GM12878 (cell line): Measurements from ENCODE around the gene ACSF3. TPM values are rescaled to one million over a fixed set of nuclear protein-coding genes. Genes with fewer than 3 reads are reported as not detected.

Experiments used
- ATAC-seq: fragments of 200-7000 bp; cut with Tn5 transposase; 3 replicates; pipeline ENCODE4 v1.9.1; 2020; ENCODE audit warnings: mild to moderate bottlenecking, moderate library complexity
- BruUV-seq: library from RNA; stranded (reverse); fragments of 400-500 nt; replicated peaks from 2 replicates; lab custom pipeline; 2021; lab: Mats Ljungman, UMichigan
- CTCF ChIA-PET: fragments of 300-600 bp; sonication (Branson Sonifier 250); formaldehyde crosslinking; extraction: SDS; loops from one replicate; lab custom pipeline; 2021; ENCODE audit warnings: inconsistent platforms; lab: Yijun Ruan, JAX
- POLR2A ChIA-PET: fragments of 350-600 bp; formaldehyde crosslinking; extraction: SDS; loops from one replicate; lab custom pipeline; 2021; ENCODE audit warnings: inconsistent platforms; lab: Charles Lee
- RAD21 ChIA-PET: fragments of 300-600 bp; sonication (Branson Sonifier 250); formaldehyde crosslinking; loops from one replicate; lab custom pipeline; 2023; ENCODE audit warnings: antibody characterized with exemption; ENCODE audit not compliant: unreplicated experiment; lab: Charles Lee
- SMC1A ChIA-PET: fragments of 300-600 bp; sonication (Branson Sonifier 250); formaldehyde crosslinking; loops from one replicate; lab custom pipeline; 2023; ENCODE audit not compliant: unreplicated experiment, uncharacterized antibody; lab: Charles Lee
- DNase-seq: peaks from one replicate; pipeline ENCODE4 v3.0.0-alpha.2; 2011; ENCODE audit warnings: low read depth, low spot score
- FAIRE-seq: peaks from 3 replicates; lab custom pipeline; 2011; peaks lifted over from hg19 to GRCh38; lab: Jason Lieb, UNC
- H2AFZ ChIP-seq: 2 replicates; pipeline ENCODE4 v1.6.0; 2011; ENCODE audit warnings: low read depth, low read length, control low read depth; ENCODE audit not compliant: control insufficient read depth
- H3K27ac ChIP-seq: 2 replicates; pipeline ENCODE4 v1.5.1; 2011; ENCODE audit warnings: control low read depth; ENCODE audit not compliant: control insufficient read depth, insufficient read depth
- H3K27me3 ChIP-seq, 2 experiments: replicated peaks in 1 of 2; 2 replicates each; pipeline versions ENCODE4 v1.6.0 to v1.6.1; 2011; ENCODE audit warnings: low read length in 1 of 2; ENCODE audit not compliant: control insufficient read depth in 2 of 2, insufficient read depth in 2 of 2
- H3K36me3 ChIP-seq, 2 experiments: 2 replicates each; pipeline ENCODE4 v1.5.1; 2011; ENCODE audit warnings: low read length in 1 of 2; ENCODE audit not compliant: control insufficient read depth in 2 of 2, insufficient read depth in 2 of 2
- H3K4me1 ChIP-seq: 2 replicates; pipeline ENCODE4 v1.6.1; 2011; ENCODE audit warnings: mild to moderate bottlenecking, low read length, moderate library complexity, mixed read lengths; ENCODE audit not compliant: control insufficient read depth, insufficient read depth
- H3K4me2 ChIP-seq: 2 replicates; pipeline ENCODE4 v1.6.0; 2011; ENCODE audit warnings: control low read depth; ENCODE audit not compliant: control insufficient read depth, insufficient read depth
- H3K4me3 ChIP-seq: fragments of 200-600 bp; sonication (generic); 2 replicates; pipeline ENCODE4 v1.5.1; 2016
- H3K79me2 ChIP-seq: 2 replicates; pipeline ENCODE4 v1.6.0; 2011; ENCODE audit warnings: low read length; ENCODE audit not compliant: control insufficient read depth, insufficient read depth
- H3K9ac ChIP-seq: 2 replicates; pipeline ENCODE4 v1.8.0; 2011; ENCODE audit warnings: low read length, control low read depth, mixed read lengths; ENCODE audit not compliant: control insufficient read depth, insufficient read depth
- H3K9me3 ChIP-seq: replicated peaks from 3 replicates; pipeline ENCODE4 v1.5.1; 2011; ENCODE audit warnings: mild to moderate bottlenecking, low read length; ENCODE audit not compliant: control insufficient read depth, insufficient read depth
- H4K20me1 ChIP-seq: 2 replicates; pipeline ENCODE4 v1.6.0; 2011; ENCODE audit not compliant: control insufficient read depth, insufficient read depth
- GATAD2B ChIP-seq: fragments of 450-650 bp; conservative IDR thresholded peaks from 2 replicates; pipeline ENCODE4 v1.6.1; 2017; ENCODE audit warnings: low read depth, mild to moderate bottlenecking, moderate library complexity
- IRF3 ChIP-seq: fragments of 450-650 bp; IDR thresholded peaks from 2 replicates; pipeline ENCODE4 v1.6.1; 2014; ENCODE audit warnings: mild to moderate bottlenecking
- MLLT1 ChIP-seq: fragments of 450-650 bp; IDR thresholded peaks from 2 replicates; pipeline ENCODE4 v1.6.1; 2016; ENCODE audit warnings: mild to moderate bottlenecking
- MYC ChIP-seq: IDR thresholded peaks from 2 replicates; pipeline ENCODE4 v1.6.1; 2011; ENCODE audit warnings: mild to moderate bottlenecking, low read length, moderate library complexity, inconsistent platforms; ENCODE audit not compliant: insufficient read depth, insufficient replicate concordance, insufficient read length, severe bottlenecking
- PRDM15 ChIP-seq: fragments of 450-650 bp; formaldehyde crosslinking; IDR thresholded peaks from 2 replicates; pipeline ENCODE4 v1.4.0; 2020; ENCODE audit warnings: mild to moderate bottlenecking, moderate library complexity
- ZBTB33 ChIP-seq: fragments of 450-650 bp; IDR thresholded peaks from 2 replicates; pipeline ENCODE4 v1.6.1; 2017; ENCODE audit warnings: mild to moderate bottlenecking
- ZNF207 ChIP-seq: fragments of 450-650 bp; IDR thresholded peaks from 2 replicates; pipeline ENCODE4 v1.6.1; 2014; ENCODE audit warnings: antibody characterized with exemption, mild to moderate bottlenecking, borderline replicate concordance
- ZZZ3 ChIP-seq: IDR thresholded peaks from 2 replicates; pipeline ENCODE4 v1.6.1; 2011; ENCODE audit warnings: low read depth; ENCODE audit not compliant: control insufficient read depth, insufficient read length
- WGBS: methylation state at CpG from one replicate; pipeline ENCODE4 v1.1.6; 2016; ENCODE audit warnings: low lambda C conversion rate; ENCODE audit not compliant: insufficient replicate concordance, insufficient coverage; ENCODE audit errors: missing lambda C conversion rate; 5-methylcytosine and 5-hydroxymethylcytosine counted together
- in situ Hi-C: fragments of 300-500 bp; cut with MboI; formaldehyde crosslinking; loops from 9 replicates; pipeline ENCODE4 v1.14.3; 2018; ENCODE audit warnings: mixed read lengths
- intact Hi-C: fragments of 100-400 bp; cut with micrococcal nuclease; formaldehyde crosslinking; loops from one replicate; pipeline ENCODE4 v1.14.2; 2022; ENCODE audit not compliant: unreplicated experiment
- polyA plus RNA-seq, 11 experiments: library from polyadenylated mRNA; depleted of rRNA in 4 of 11; unstranded in 6 of 11; stranded (reverse) in 5 of 11; fragments of >200 nt; fragmentation: Nextera tagmentation in 4 of 11; fragmentation: Illumina TruSeq in 1 of 11; extraction: Ambion mirVana in 4 of 11; extraction: Trizol in 1 of 11; gene quantifications; 1 replicate in 1 of 11; 2 replicates in 10 of 11; pipeline versions ENCODE4 v1.2.1 to v1.2.3, GENCODE V29; 2011 to 2016; ENCODE audit warnings: inconsistent platforms in 2 of 11, missing spikeins in 2 of 11, low read depth in 1 of 11
- total RNA-seq, 4 experiments: library from RNA; depleted of rRNA in 3 of 4; stranded (reverse); fragments of >200 nt in 3 of 4; fragmentation: Illumina TruSeq in 1 of 4; extraction: Trizol in 1 of 4; gene quantifications; 2 replicates each; pipeline versions ENCODE4 v1.2.1 to v1.2.3, GENCODE V29; 2013 to 2021

ACSF3 gene
- total and polyA plus RNA-seq, 10 of the 15 experiments (the other 5 are each of a cell fraction or from before 2014, with no cell fraction given) = 1.0 to 44.4 (median 25.8) TPM

GRCh38 chr16:89117975-89118289, 24.3 kb downstream of the ACSF3 start (continued):
- TF ChIP-seq IRF3 (no peak), ZZZ3 (no peak), ZNF207 (no peak), ZBTB33 (no peak)

GRCh38 chr16:89118361-89119165, 24.9 kb downstream of the ACSF3 start:
- no peaks in the 10 kb centered on the region for H4K20me1 ChIP-seq
- in situ Hi-C loops (no loop called here), intact Hi-C loops (no loop called here)
- no peak for TF ChIP-seq MYC
- no peak for TF ChIP-seq MLLT1
- no peak for TF ChIP-seq GATAD2B
- TF ChIP-seq PRDM15 (CRISPR knock-in tag) = no peak
- RAD21 ChIA-PET = no interaction called here
- SMC1A ChIA-PET = no interaction called here
- H3K36me3 ChIP-seq = peaks cover 10 to 18% of the 10 kb centered on the region in 2 experiments; a peak in 3 of 4 replicates
- peaks cover 22% of the 10 kb centered on the region for H3K4me1 ChIP-seq
- H3K4me2 ChIP-seq = no peak overlapping the region
- H3K9ac ChIP-seq = no peak overlapping the region
- no peaks in the 10 kb centered on the region; the same call in 1 of the 2 replicates for H3K79me2 ChIP-seq
- ATAC-seq (no peak), FAIRE-seq (no peak), DNase-seq (no peak)
- H3K27ac ChIP-seq = no peak overlapping the region
- WGBS = 86% methylated on average over 23 of the region's 23 CpGs
- no peak overlapping the region for H2AFZ ChIP-seq
- H3K27me3 ChIP-seq = no peaks in the 10 kb centered on the region
- no peaks in the 10 kb centered on the region for H3K9me3 ChIP-seq
- H3K4me3 ChIP-seq = no peak overlapping the region
- POLR2A ChIA-PET = no interaction called here
- no TSS peak for BruUV-seq
- CTCF ChIA-PET = no interaction called here
